ENCODE measurements around the gene TBC1D25. TPM values are rescaled to one million over a fixed set of nuclear protein-coding genes. Genes with fewer than 3 reads are reported as not detected.

Gene TBC1D25
- total and polyA plus RNA-seq, 2 of the 4 experiments (the other 2 are of a cell fraction), result 11.3 to 15.9 TPM

- no peak overlapping the region for H2BK120ac ChIP-seq (ENCODE audit: low read depth, low read length)
- H3K4me3 ChIP-seq (ENCODE audit: insufficient read depth, low read depth, low read length), result peak overlapping the region; percentile 96
- H3K36me3 ChIP-seq (ENCODE audit: control insufficient read depth, insufficient read depth, low read length), result no peaks in the 10 kb centered on the region; the same call in none of the 2 replicates
- H3K14ac ChIP-seq (replicated peaks; ENCODE audit: low read depth, low read length), result peak overlapping the region; percentile 63; the same call in 1 of the 2 replicates
- H3K4me1 ChIP-seq (ENCODE audit: control insufficient read depth, insufficient read depth, low read length), result no peaks in the 10 kb centered on the region
- no peaks in the 10 kb centered on the region for H3K27me3 ChIP-seq (ENCODE audit: control insufficient read depth, insufficient read depth, low read length)
- TF ChIP-seq MAFK (IDR thresholded peaks at IDR 0.05; ENCODE audit: low read depth, low read length) (no peak), POLR2A (IDR thresholded peaks at IDR 0.05; ENCODE audit: low read depth, low read length) (no peak), FOS (IDR thresholded peaks at IDR 0.05; ENCODE audit: low read depth, low read length) (no peak), CHD1 (IDR thresholded peaks at IDR 0.05; ENCODE audit: low read depth, low read length) (no peak), NFE2L2 (IDR thresholded peaks at IDR 0.05; ENCODE audit: low read depth, low read length) (no peak), MXI1 (IDR thresholded peaks at IDR 0.05; ENCODE audit: borderline replicate concordance, low read depth, low read length) (no peak), RAD21 (IDR thresholded peaks at IDR 0.05; ENCODE audit: low read length) (no peak), MAZ (IDR thresholded peaks at IDR 0.05; ENCODE audit: borderline replicate concordance, low read depth, low read length) (no peak), SMC3 (IDR thresholded peaks at IDR 0.05; ENCODE audit: low read depth, low read length) (no peak), RFX5 (IDR thresholded peaks at IDR 0.05; ENCODE audit: low read depth, low read length) (no peak), RCOR1 (IDR thresholded peaks at IDR 0.05; ENCODE audit: insufficient replicate concordance, low read length) (no peak), CEBPB (IDR thresholded peaks at IDR 0.05; ENCODE audit: low read depth, low read length) (no peak), BHLHE40 (IDR thresholded peaks at IDR 0.05; ENCODE audit: low read depth, low read length) (no peak)
- TF ChIP-seq, protein P1, sequence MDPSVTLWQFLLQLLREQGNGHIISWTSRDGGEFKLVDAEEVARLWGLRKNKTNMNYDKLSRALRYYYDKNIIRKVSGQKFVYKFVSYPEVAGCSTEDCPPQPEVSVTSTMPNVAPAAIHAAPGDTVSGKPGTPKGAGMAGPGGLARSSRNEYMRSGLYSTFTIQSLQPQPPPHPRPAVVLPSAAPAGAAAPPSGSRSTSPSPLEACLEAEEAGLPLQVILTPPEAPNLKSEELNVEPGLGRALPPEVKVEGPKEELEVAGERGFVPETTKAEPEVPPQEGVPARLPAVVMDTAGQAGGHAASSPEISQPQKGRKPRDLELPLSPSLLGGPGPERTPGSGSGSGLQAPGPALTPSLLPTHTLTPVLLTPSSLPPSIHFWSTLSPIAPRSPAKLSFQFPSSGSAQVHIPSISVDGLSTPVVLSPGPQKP (IDR thresholded peaks at IDR 0.05; ENCODE audit: borderline replicate concordance, low read depth, low read length), result no peak
- TF ChIP-seq, protein P2, sequence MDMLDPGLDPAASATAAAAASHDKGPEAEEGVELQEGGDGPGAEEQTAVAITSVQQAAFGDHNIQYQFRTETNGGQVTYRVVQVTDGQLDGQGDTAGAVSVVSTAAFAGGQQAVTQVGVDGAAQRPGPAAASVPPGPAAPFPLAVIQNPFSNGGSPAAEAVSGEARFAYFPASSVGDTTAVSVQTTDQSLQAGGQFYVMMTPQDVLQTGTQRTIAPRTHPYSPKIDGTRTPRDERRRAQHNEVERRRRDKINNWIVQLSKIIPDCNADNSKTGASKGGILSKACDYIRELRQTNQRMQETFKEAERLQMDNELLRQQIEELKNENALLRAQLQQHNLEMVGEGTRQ (IDR thresholded peaks at IDR 0.05; ENCODE audit: low read depth, low read length), result no peak
- TF ChIP-seq, protein P3, sequence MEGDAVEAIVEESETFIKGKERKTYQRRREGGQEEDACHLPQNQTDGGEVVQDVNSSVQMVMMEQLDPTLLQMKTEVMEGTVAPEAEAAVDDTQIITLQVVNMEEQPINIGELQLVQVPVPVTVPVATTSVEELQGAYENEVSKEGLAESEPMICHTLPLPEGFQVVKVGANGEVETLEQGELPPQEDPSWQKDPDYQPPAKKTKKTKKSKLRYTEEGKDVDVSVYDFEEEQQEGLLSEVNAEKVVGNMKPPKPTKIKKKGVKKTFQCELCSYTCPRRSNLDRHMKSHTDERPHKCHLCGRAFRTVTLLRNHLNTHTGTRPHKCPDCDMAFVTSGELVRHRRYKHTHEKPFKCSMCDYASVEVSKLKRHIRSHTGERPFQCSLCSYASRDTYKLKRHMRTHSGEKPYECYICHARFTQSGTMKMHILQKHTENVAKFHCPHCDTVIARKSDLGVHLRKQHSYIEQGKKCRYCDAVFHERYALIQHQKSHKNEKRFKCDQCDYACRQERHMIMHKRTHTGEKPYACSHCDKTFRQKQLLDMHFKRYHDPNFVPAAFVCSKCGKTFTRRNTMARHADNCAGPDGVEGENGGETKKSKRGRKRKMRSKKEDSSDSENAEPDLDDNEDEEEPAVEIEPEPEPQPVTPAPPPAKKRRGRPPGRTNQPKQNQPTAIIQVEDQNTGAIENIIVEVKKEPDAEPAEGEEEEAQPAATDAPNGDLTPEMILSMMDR (conservative IDR thresholded peaks at IDR 0.05; ENCODE audit: low read depth, low read length), result no peak
- peak overlapping the region; percentile 41 for H3K4ac ChIP-seq (ENCODE audit: low read depth, low read length)
- no peak overlapping the region for H3K18ac ChIP-seq (ENCODE audit: low read depth, low read length)
- H3K9ac ChIP-seq (ENCODE audit: low read depth, low read length), result peak overlapping the region; percentile 89
- H4K91ac ChIP-seq (ENCODE audit: insufficient read depth, low read depth, low read length), result no peak overlapping the region
- peak overlapping the region; percentile 35 for H3K23ac ChIP-seq (ENCODE audit: low read depth, low read length)
- no peaks in the 10 kb centered on the region for H4K20me1 ChIP-seq (ENCODE audit: insufficient read depth, low read length)
- H2BK5ac ChIP-seq (ENCODE audit: low read depth, low read length, poor library complexity, severe bottlenecking), result no peak overlapping the region
- H2BK20ac ChIP-seq (ENCODE audit: low read depth, low read length), result no peak overlapping the region
- no peak overlapping the region for H3K56ac ChIP-seq (ENCODE audit: extremely low read depth, insufficient read depth, low read length)
- H4K8ac ChIP-seq (ENCODE audit: low read depth in 2 of 2, low read length in 2 of 2), result 0 out of 4 replicates have a peak overlapping the region, but pooled peaks of 1 of the 2 experiments have one; percentile 67
- no peaks in the 10 kb centered on the region; the same call in 1 of the 2 replicates for H3K9me3 ChIP-seq (ENCODE audit: control insufficient read depth, insufficient read depth, low read length)
- in situ Hi-C loops (cut with MboI; ENCODE audit: low sequenced_read_pairs) (no loop called here), dilution Hi-C loops (cut with HindIII; ENCODE audit: low sequenced_read_pairs, unreplicated experiment) (no loop called here), intact Hi-C loops (cut with micrococcal nuclease) (no loop called here)
- no peak overlapping the region for H2AK5ac ChIP-seq (ENCODE audit: low read depth, low read length)
- WGBS, 2 experiments (ENCODE audit: extremely low coverage in 2 of 2, insufficient read length in 1 of 2), result 54% methylated on average over 11 of the region's 11 CpGs; no CpG with 5 or more reads in 1 of the 2 experiments
- no TSS peak for BruUV-seq (replicated peaks)
- CTCF ChIA-PET, result no interaction called here
- H3K9me1 ChIP-seq (ENCODE audit: insufficient read depth, low read length), result no peaks in the 10 kb centered on the region
- no peak overlapping the region for H2BK15ac ChIP-seq (ENCODE audit: low read depth, low read length)
- POLR2A ChIA-PET (ENCODE audit: unreplicated experiment), result no interaction called here
- H2AFZ ChIP-seq (replicated peaks; ENCODE audit: low read length, poor library complexity), result peak overlapping the region; percentile 94
- DNase-seq (no peak), ATAC-seq (ENCODE audit: low read depth) (no peak)
- H3K4me2 ChIP-seq (ENCODE audit: low read depth, low read length), result peak overlapping the region; percentile 92
- H3K27ac ChIP-seq (ENCODE audit: insufficient read depth, low read length), result no peak overlapping the region
- no peak overlapping the region for H4K5ac ChIP-seq (ENCODE audit: low read depth, low read length)
- H3K79me1 ChIP-seq (ENCODE audit: low read depth in 1 of 2, low read length in 2 of 2), result peaks cover 6 to 12% of the 10 kb centered on the region in 2 experiments; a peak in 3 of 4 replicates
- H2AK9ac ChIP-seq (replicated peaks; ENCODE audit: low read depth, low read length, poor library complexity), result peak overlapping the region; percentile 76
These were observed 29.9 kb upstream of the TBC1D25 start for GRCh38 chrX:48509619-48510018.

Data from IMR-90 (cell line).